H9 (cell line): ENCODE data around the gene PLA2G4E. TPM values are rescaled to one million over a fixed set of nuclear protein-coding genes. Genes with fewer than 3 reads are reported as not detected.

Experiments used
- DNase-seq: peaks from one replicate; pipeline ENCODE4 v3.0.0-alpha.2; 2017
- H2AFZ ChIP-seq: one replicate; pipeline ENCODE4 v1.6.1; 2013; ENCODE audit warnings: mild to moderate bottlenecking, low read length, control low read depth, moderate library complexity
- H2AK5ac ChIP-seq: 2 replicates; pipeline ENCODE4 v1.6.1; 2013; ENCODE audit warnings: low read length, control low read depth, mixed read lengths; ENCODE audit not compliant: insufficient read length
- H2BK120ac ChIP-seq: one replicate; pipeline ENCODE4 v1.6.1; 2013; ENCODE audit warnings: low read depth, mild to moderate bottlenecking, low read length, control low read depth, inconsistent platforms; ENCODE audit not compliant: poor library complexity, severe bottlenecking
- H2BK12ac ChIP-seq: 2 replicates; pipeline ENCODE4 v1.6.1; 2013; ENCODE audit warnings: low read length, control low read depth, mixed read lengths, low read depth; ENCODE audit not compliant: insufficient read length
- H2BK15ac ChIP-seq: 2 replicates; pipeline ENCODE4 v1.6.1; 2013; ENCODE audit warnings: low read depth, low read length, control low read depth
- H2BK20ac ChIP-seq: one replicate; pipeline ENCODE4 v1.6.1; 2013; ENCODE audit warnings: low read depth, mild to moderate bottlenecking, low read length, control low read depth, inconsistent platforms; ENCODE audit not compliant: poor library complexity, severe bottlenecking
- H2BK5ac ChIP-seq: 2 replicates; pipeline ENCODE4 v1.6.1; 2013; ENCODE audit warnings: low read length, control low read depth, mixed read lengths; ENCODE audit not compliant: insufficient read length
- H3K14ac ChIP-seq: 2 replicates; pipeline ENCODE4 v1.6.1; 2013; ENCODE audit warnings: low read length, control low read depth; ENCODE audit not compliant: insufficient read depth
- H3K18ac ChIP-seq: 2 replicates; pipeline ENCODE4 v1.6.1; 2013; ENCODE audit warnings: low read depth, mild to moderate bottlenecking, mixed read lengths, low read length, control low read depth; ENCODE audit not compliant: insufficient read length
- H3K23ac ChIP-seq: 2 replicates; pipeline ENCODE4 v1.6.1; 2013; ENCODE audit warnings: low read length, control low read depth, mixed read lengths, low read depth; ENCODE audit not compliant: insufficient read length
- H3K23me2 ChIP-seq: 2 replicates; pipeline ENCODE4 v1.6.1; 2013; ENCODE audit warnings: low read depth, mild to moderate bottlenecking, mixed read lengths, low read length, control low read depth; ENCODE audit not compliant: insufficient read length, poor library complexity, severe bottlenecking
- H3K27ac ChIP-seq: 2 replicates; pipeline ENCODE4 v1.5.1; 2013; ENCODE audit warnings: low read length, control low read depth, mixed read lengths, low read depth; ENCODE audit not compliant: insufficient read length
- H3K27me3 ChIP-seq: 2 replicates; pipeline ENCODE4 v1.6.1; 2013; ENCODE audit warnings: low read length, control low read depth, inconsistent platforms; ENCODE audit not compliant: insufficient read depth
- H3K4ac ChIP-seq: 2 replicates; pipeline ENCODE4 v1.6.1; 2013; ENCODE audit warnings: low read depth, mild to moderate bottlenecking, control low read depth, inconsistent platforms, low read length, moderate library complexity
- H3K4me1 ChIP-seq: 2 replicates; pipeline ENCODE4 v1.6.1; 2013; ENCODE audit warnings: low read length, control low read depth, inconsistent platforms; ENCODE audit not compliant: insufficient read depth
- H3K4me2 ChIP-seq: 2 replicates; pipeline ENCODE4 v1.6.1; 2013; ENCODE audit warnings: low read length, control low read depth, mixed read lengths; ENCODE audit not compliant: insufficient read length, insufficient read depth
- H3K56ac ChIP-seq: 2 replicates; pipeline ENCODE4 v1.6.1; 2013; ENCODE audit warnings: low read depth, mild to moderate bottlenecking, mixed read lengths, low read length, control low read depth; ENCODE audit not compliant: insufficient read length
- H3K79me1 ChIP-seq: 2 replicates; pipeline ENCODE4 v1.6.1; 2013; ENCODE audit warnings: low read depth, mild to moderate bottlenecking, moderate library complexity, low read length, control low read depth, inconsistent platforms; ENCODE audit not compliant: insufficient read depth, poor library complexity, severe bottlenecking
- H3K79me2 ChIP-seq: 2 replicates; pipeline ENCODE4 v1.6.1; 2013; ENCODE audit warnings: low read length, control low read depth, inconsistent platforms; ENCODE audit not compliant: insufficient read depth
- H3K9ac ChIP-seq: 2 replicates; pipeline ENCODE4 v1.6.1; 2013; ENCODE audit warnings: low read length, control low read depth, mixed read lengths; ENCODE audit not compliant: insufficient read length; ENCODE audit errors: extremely low read depth
- H3K9me3 ChIP-seq: one replicate; pipeline ENCODE4 v1.6.1; 2013; ENCODE audit warnings: low read depth, low read length, inconsistent platforms; ENCODE audit not compliant: control insufficient read depth
- H3T11ph ChIP-seq: one replicate; pipeline ENCODE4 v1.6.1; 2013; ENCODE audit warnings: mild to moderate bottlenecking, low read length, control low read depth, inconsistent platforms
- H4K20me1 ChIP-seq: one replicate; pipeline ENCODE4 v1.6.1; 2013; ENCODE audit not compliant: control insufficient read depth, insufficient read length, insufficient read depth
- H4K5ac ChIP-seq: 2 replicates; pipeline ENCODE4 v1.6.1; 2013; ENCODE audit warnings: low read depth, mild to moderate bottlenecking, mixed read lengths, low read length, control low read depth; ENCODE audit not compliant: insufficient read length
- H4K8ac ChIP-seq: replicated peaks from 2 replicates; pipeline ENCODE4 v1.6.1; 2013; ENCODE audit warnings: low read length, control low read depth, mixed read lengths, low read depth; ENCODE audit not compliant: insufficient read length
- H4K91ac ChIP-seq: 2 replicates; pipeline ENCODE4 v1.6.1; 2013; ENCODE audit warnings: low read depth, mild to moderate bottlenecking, moderate library complexity, mixed read lengths, low read length, control low read depth; ENCODE audit not compliant: insufficient read length
- H3K27ac Mint-ChIP-seq, 3 experiments: 2 replicates in 2 of 3; 3 replicates in 1 of 3; pipeline ENCODE4 v1.8.0; 2020 to 2021; ENCODE audit warnings: mixed read lengths in 3 of 3, mild to moderate bottlenecking in 1 of 3, moderate library complexity in 1 of 3
- H3K27me3 Mint-ChIP-seq: 2 replicates; pipeline ENCODE4 v1.8.0; 2021; ENCODE audit warnings: low read depth, mild to moderate bottlenecking, moderate library complexity, mixed read lengths
- H3K36me3 Mint-ChIP-seq, 3 experiments: 2 replicates in 2 of 3; 3 replicates in 1 of 3; pipeline ENCODE4 v1.8.0; 2020 to 2021; ENCODE audit warnings: low read depth in 3 of 3, mixed read lengths in 3 of 3; ENCODE audit not compliant: insufficient read depth in 1 of 3
- H3K4me1 Mint-ChIP-seq, 2 experiments: 2 replicates each; pipeline ENCODE4 v1.8.0; 2020; ENCODE audit warnings: mixed read lengths in 2 of 2
- H3K4me3 Mint-ChIP-seq, 2 experiments: 2 replicates in 1 of 2; 3 replicates in 1 of 2; pipeline ENCODE4 v1.8.0; 2020 to 2021; ENCODE audit warnings: mild to moderate bottlenecking in 2 of 2, mixed read lengths in 2 of 2, moderate library complexity in 1 of 2
- H3K9me3 Mint-ChIP-seq, 2 experiments: 2 replicates in 1 of 2; 3 replicates in 1 of 2; pipeline ENCODE4 v1.8.0; 2020; ENCODE audit warnings: mild to moderate bottlenecking in 2 of 2, mixed read lengths in 2 of 2, moderate library complexity in 1 of 2
- CTCF ChIP-seq: fragments of 200-600 bp; sonication (generic); conservative IDR thresholded peaks from 3 replicates; pipeline ENCODE4 v1.8.0; 2021; ENCODE audit warnings: antibody characterized with exemption, mild to moderate bottlenecking
- WGBS: extraction: QIAGEN DNeasy Blood & Tissue Kit; methylation state at CpG from one replicate; pipeline ENCODE4 v1.1.7; 2013; ENCODE audit warnings: missing lambda C conversion rate, low lambda C conversion rate, mixed read lengths; ENCODE audit not compliant: insufficient read length; ENCODE audit errors: extremely low coverage; 5-methylcytosine and 5-hydroxymethylcytosine counted together
- total RNA-seq: library from RNA; stranded (reverse); gene quantifications from 2 replicates; pipeline ENCODE4 v1.2.1, GENCODE V29; 2021

Gene PLA2G4E
- total RNA-seq, 1 experiment from 2014 or later, result not detected

- H2AK5ac ChIP-seq, result no peak overlapping the region
- Mint-ChIP-seq H3K27me3 (peaks cover 2% of the 10 kb centered on the region), H3K9me3 (no peaks in the 10 kb centered on the region), H3K36me3 (no peaks in the 10 kb centered on the region), H3K4me1 (peaks cover 6 to 7% of the 10 kb centered on the region in 2 experiments), H3K4me3 (no peak overlapping the region), H3K27ac (peak overlapping the region in 1 of 3 experiments; percentile 20; a peak in 1 of 7 replicates)
- no peaks in the 10 kb centered on the region; the same call in 1 of the 2 replicates for H3K4me1 ChIP-seq
- peak; percentile 93 for DNase-seq
- H2AFZ ChIP-seq, result no peak overlapping the region
- H3K79me2 ChIP-seq, result no peaks in the 10 kb centered on the region
- no peak overlapping the region for H3K14ac ChIP-seq
- no peak overlapping the region for H4K5ac ChIP-seq
- H3K27ac ChIP-seq, result no peak overlapping the region
- no peak overlapping the region for H4K91ac ChIP-seq
- H2BK15ac ChIP-seq, result no peak overlapping the region
- peak; percentile 99 for TF ChIP-seq CTCF
- no peak overlapping the region for H2BK12ac ChIP-seq
- H3K56ac ChIP-seq, result no peak overlapping the region
- no peak overlapping the region for H2BK20ac ChIP-seq
- no peak overlapping the region for H3K23ac ChIP-seq
- no peaks in the 10 kb centered on the region for H3K9me3 ChIP-seq
- H3K9ac ChIP-seq, result no peak overlapping the region
- no CpG with 5 or more reads among the region's 9 CpGs for WGBS
- no peak overlapping the region for H2BK5ac ChIP-seq
- H3K18ac ChIP-seq, result no peak overlapping the region
- H3K79me1 ChIP-seq, result no peaks in the 10 kb centered on the region
- H4K20me1 ChIP-seq, result no peaks in the 10 kb centered on the region
- H3T11ph ChIP-seq, result no peak overlapping the region
- no peak overlapping the region for H3K4ac ChIP-seq
- H3K27me3 ChIP-seq, result no peaks in the 10 kb centered on the region
- no peak overlapping the region for H3K4me2 ChIP-seq
- H2BK120ac ChIP-seq, result no peak overlapping the region
- no peaks in the 10 kb centered on the region for H3K23me2 ChIP-seq
- no peak overlapping the region for H4K8ac ChIP-seq
Observed at GRCh38 chr15:41989573-41990242, 31.1 kb downstream of the PLA2G4E start.
